ENCODE data around the gene COL6A3. TPM values are rescaled to one million over a fixed set of nuclear protein-coding genes. Genes with fewer than 3 reads are reported as not detected.
"Not testable (repeated sequence)": the region's sequence is repeated elsewhere in the genome, so short reads cannot be mapped to it uniquely, and the experiment has no call there.

The COL6A3 gene
- total RNA-seq, 1 donor from 2014 or later: 119 TPM

- Histone ChIP-seq H3K4me1 (peaks cover 6% of the 10 kb centered on the region), H3K36me3 (peaks cover 7% of the 10 kb centered on the region), H3K4me3 (no peak overlapping the region), H3K27me3 (peaks cover 16% of the 10 kb centered on the region), H3K27ac (no peak overlapping the region), H3K9me3 (no peaks in the 10 kb centered on the region)
- intact Hi-C loops (cut with DNase I): no loop called here
- DNase-seq (no peak), ATAC-seq (no peak)
- TF ChIP-seq, protein P1, sequence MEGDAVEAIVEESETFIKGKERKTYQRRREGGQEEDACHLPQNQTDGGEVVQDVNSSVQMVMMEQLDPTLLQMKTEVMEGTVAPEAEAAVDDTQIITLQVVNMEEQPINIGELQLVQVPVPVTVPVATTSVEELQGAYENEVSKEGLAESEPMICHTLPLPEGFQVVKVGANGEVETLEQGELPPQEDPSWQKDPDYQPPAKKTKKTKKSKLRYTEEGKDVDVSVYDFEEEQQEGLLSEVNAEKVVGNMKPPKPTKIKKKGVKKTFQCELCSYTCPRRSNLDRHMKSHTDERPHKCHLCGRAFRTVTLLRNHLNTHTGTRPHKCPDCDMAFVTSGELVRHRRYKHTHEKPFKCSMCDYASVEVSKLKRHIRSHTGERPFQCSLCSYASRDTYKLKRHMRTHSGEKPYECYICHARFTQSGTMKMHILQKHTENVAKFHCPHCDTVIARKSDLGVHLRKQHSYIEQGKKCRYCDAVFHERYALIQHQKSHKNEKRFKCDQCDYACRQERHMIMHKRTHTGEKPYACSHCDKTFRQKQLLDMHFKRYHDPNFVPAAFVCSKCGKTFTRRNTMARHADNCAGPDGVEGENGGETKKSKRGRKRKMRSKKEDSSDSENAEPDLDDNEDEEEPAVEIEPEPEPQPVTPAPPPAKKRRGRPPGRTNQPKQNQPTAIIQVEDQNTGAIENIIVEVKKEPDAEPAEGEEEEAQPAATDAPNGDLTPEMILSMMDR (IDR thresholded peaks at IDR 0.05): no peak
Observed at GRCh38 chr2:237354892-237355291, 59.1 kb downstream of the COL6A3 start.

GRCh38 chr2:237354172-237354571 lies 59.8 kb downstream of the COL6A3 start:
- intact Hi-C loops (cut with DNase I); H3K36me3 ChIP-seq: not testable (repeated sequence)

GRCh38 chr2:237353215-237353614 lies 60.7 kb downstream of the COL6A3 start:
- intact Hi-C loops (cut with DNase I): no loop called here
- TF ChIP-seq, protein P1 (IDR thresholded peaks at IDR 0.05): no peak
- no peak for ATAC-seq
- Histone ChIP-seq H3K27ac (no peak overlapping the region), H3K4me1 (peaks cover 6% of the 10 kb centered on the region), H3K4me3 (no peak overlapping the region), H3K36me3 (peaks cover 7% of the 10 kb centered on the region), H3K9me3 (no peaks in the 10 kb centered on the region), H3K27me3 (peaks cover 14% of the 10 kb centered on the region)
- DNase-seq: no peak

More at GRCh38 chr2:237354172-237354571, 59.8 kb downstream of the COL6A3 start:
- H3K4me1 ChIP-seq, H3K4me3 ChIP-seq, ATAC-seq, H3K27ac ChIP-seq, DNase-seq, H3K9me3 ChIP-seq: not testable (repeated sequence)
- H3K27me3 ChIP-seq: peaks cover 16% of the 10 kb centered on the region

- TF ChIP-seq, protein P1 (IDR thresholded peaks at IDR 0.05): no peak
- peaks cover 12% of the 10 kb centered on the region for H3K36me3 ChIP-seq
Observed at GRCh38 chr2:237352279-237352845, 61.6 kb downstream of the COL6A3 start.

DNA sequence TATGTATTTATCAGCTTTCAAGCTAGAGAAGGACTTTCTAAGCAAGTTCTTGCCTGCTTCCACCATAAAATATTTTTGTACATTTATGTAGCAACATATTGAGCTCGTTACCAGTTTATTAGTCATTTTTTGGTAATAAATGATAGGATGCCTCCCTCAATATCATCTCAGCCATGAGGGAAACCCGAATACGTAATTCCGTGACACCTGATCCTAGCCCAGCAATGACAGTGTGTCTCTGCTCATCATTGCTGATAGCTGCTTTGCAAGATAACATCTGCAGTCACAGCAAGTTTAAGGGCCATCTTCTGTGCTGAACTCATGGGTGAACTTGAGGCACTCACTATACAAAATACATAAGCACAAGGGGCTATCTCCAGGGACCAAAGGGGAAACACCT lies 62.2 kb downstream of the COL6A3 start:
- ATAC-seq: no peak
- Histone ChIP-seq H3K9me3 (no peaks in the 10 kb centered on the region), H3K36me3 (peaks cover 12% of the 10 kb centered on the region), H3K27ac (no peak overlapping the region), H3K4me3 (no peak overlapping the region), H3K4me1 (peaks cover 6% of the 10 kb centered on the region), H3K27me3 (peaks cover 7% of the 10 kb centered on the region)
- intact Hi-C loops (cut with DNase I): no loop called here
- DNase-seq: no peak
- TF ChIP-seq, protein P1 (IDR thresholded peaks at IDR 0.05): no peak

More at GRCh38 chr2:237352279-237352845, 61.6 kb downstream of the COL6A3 start:
- DNase-seq (no peak), ATAC-seq (no peak)
- H3K27ac ChIP-seq: no peak overlapping the region
- peaks cover 7% of the 10 kb centered on the region for H3K27me3 ChIP-seq
- intact Hi-C loops (cut with DNase I): no loop called here
- H3K9me3 ChIP-seq: no peaks in the 10 kb centered on the region
- H3K4me3 ChIP-seq: no peak overlapping the region
- peaks cover 6% of the 10 kb centered on the region for H3K4me1 ChIP-seq

DNA sequence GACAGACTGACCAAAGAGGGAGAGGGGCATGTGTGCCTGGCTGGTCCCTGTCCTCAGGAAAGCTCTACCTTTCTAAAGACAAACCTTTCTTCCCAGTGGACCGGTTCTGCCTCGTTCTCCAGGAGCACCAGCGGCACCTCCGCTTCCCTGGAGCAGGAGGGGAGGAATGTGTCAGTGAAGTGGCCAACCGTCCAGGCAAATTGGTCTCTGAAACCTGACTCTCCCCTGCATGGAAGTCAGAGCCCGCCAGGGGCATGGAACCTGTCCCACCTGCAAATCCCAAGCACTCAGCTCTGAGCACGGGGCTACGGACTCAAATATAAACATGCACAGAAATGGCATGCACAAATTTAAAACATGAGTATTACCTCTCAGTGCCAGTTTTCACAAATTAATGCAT lies 62.9 kb downstream of the COL6A3 start:
- TF ChIP-seq, protein P1 (IDR thresholded peaks at IDR 0.05): no peak
- no peak for DNase-seq
- no peaks in the 10 kb centered on the region for H3K9me3 ChIP-seq
- intact Hi-C loops (cut with DNase I): no loop called here
- H3K36me3 ChIP-seq: peaks cover 18% of the 10 kb centered on the region
- no peak overlapping the region for H3K4me3 ChIP-seq
- no peak for ATAC-seq
- no peak overlapping the region for H3K27ac ChIP-seq
- peaks cover 7% of the 10 kb centered on the region for H3K27me3 ChIP-seq
- peaks cover 6% of the 10 kb centered on the region for H3K4me1 ChIP-seq

Measured in upper lobe of right lung (tissue), 1 donor.